Activated CD8-positive, alpha-beta memory T cell treated with anti-CD3 and anti-CD28 coated beads, Interleukin-2, amount 10 ng/mL, durations not matched to agents 7 days and 5 days (primary cell): Measurements from ENCODE around the gene RMI2. TPM values are rescaled to one million over a fixed set of nuclear protein-coding genes. Genes with fewer than 3 reads are reported as not detected.
"Not testable (repeated sequence)": the region's sequence is repeated elsewhere in the genome, so short reads cannot be mapped to it uniquely, and the experiment has no call there.

ENCODE experiments used
- ATAC-seq: fragments of 150-1000 bp; cut with Tn5 transposase; one replicate; pipeline ENCODE4 v1.10.0; 2021; ENCODE audit warnings: moderate library complexity
- CTCF ChIA-PET: fragments of 350-600 bp; sonication (Branson Sonifier 250); formaldehyde crosslinking; loops from one replicate; lab custom pipeline; 2021; ENCODE audit warnings: antibody characterized with exemption; lab: Charles Lee
- DNase-seq: peaks from one replicate; pipeline ENCODE4 v3.0.0-alpha.2; 2020
- H3K27ac Mint-ChIP-seq: one replicate; pipeline ENCODE4 v1.8.0; 2021; ENCODE audit warnings: mild to moderate bottlenecking, mixed read lengths
- H3K27me3 Mint-ChIP-seq: one replicate; pipeline ENCODE4 v1.8.0; 2021; ENCODE audit warnings: mixed read lengths
- H3K36me3 Mint-ChIP-seq: one replicate; pipeline ENCODE4 v1.8.0; 2021; ENCODE audit warnings: mild to moderate bottlenecking, mixed read lengths
- H3K4me1 Mint-ChIP-seq: one replicate; pipeline ENCODE4 v1.8.0; 2021; ENCODE audit warnings: mixed read lengths
- H3K4me3 Mint-ChIP-seq: one replicate; pipeline ENCODE4 v1.8.0; 2021; ENCODE audit warnings: mild to moderate bottlenecking, moderate library complexity, mixed read lengths
- H3K9me3 Mint-ChIP-seq: one replicate; pipeline ENCODE4 v1.8.0; 2022; ENCODE audit warnings: low read depth, mixed read lengths
- total RNA-seq, 2 experiments: library from RNA; stranded (reverse); gene quantifications; one replicate each; pipeline ENCODE4 v1.2.3, GENCODE V29; 2021

RMI2 gene
- total RNA-seq, 2 experiments from 2014 or later = 65.9 to 70.4 TPM

DNA sequence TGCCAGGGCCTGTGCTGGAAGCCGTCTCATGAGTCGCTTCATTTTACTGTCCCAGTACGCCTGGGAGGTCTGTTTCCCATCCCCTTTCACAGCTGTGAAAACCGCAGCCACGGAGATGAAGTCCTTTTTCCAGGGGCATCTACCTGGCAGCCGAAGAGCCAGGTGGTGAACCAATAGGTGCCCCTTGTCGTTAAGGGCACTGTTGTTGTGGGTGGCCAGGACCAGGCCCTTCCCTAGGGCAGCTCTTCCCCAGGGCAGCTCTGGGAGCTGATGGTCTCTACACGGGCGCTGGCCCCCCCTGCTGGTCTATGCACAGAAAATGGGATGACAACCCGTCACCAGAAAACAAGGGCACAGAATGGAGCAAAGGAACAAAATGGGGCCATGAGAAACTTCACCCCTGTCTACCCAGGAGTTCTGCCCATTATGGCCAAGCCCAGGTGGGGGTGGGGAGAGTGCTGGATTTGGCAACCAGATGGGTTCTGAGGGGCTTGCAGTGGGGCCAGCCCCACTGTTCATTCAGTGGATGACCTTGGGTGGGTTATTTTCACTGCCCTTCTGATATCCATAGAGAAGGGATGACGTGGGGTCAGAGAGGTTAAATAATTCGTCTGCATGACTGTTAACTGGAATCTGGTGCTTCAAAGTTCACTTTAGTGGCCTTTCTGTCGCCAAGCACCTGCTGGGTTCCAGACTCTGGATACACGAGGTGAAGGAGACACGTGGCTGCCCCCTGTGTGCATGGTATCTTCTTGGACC lies 11.5 kb downstream of the RMI2 start:
- CTCF ChIA-PET = interaction anchor here (0.6 to 3.9 kb wide), 27 partner anchors 10 to 415 kb away, joined by 3 to 49 read pairs (median 4); partner anchors contain the start of genes DEXI and SOCS1
- Mint-ChIP-seq H3K36me3 (peaks cover 22% of the 10 kb centered on the region), H3K4me1 (peaks cover 69% of the 10 kb centered on the region), H3K9me3 (no peaks in the 10 kb centered on the region), H3K27me3 (peaks cover 46% of the 10 kb centered on the region), H3K27ac (no peak overlapping the region), H3K4me3 (no peak overlapping the region)
- no peak for ATAC-seq
- peak; percentile 70 for DNase-seq

DNA sequence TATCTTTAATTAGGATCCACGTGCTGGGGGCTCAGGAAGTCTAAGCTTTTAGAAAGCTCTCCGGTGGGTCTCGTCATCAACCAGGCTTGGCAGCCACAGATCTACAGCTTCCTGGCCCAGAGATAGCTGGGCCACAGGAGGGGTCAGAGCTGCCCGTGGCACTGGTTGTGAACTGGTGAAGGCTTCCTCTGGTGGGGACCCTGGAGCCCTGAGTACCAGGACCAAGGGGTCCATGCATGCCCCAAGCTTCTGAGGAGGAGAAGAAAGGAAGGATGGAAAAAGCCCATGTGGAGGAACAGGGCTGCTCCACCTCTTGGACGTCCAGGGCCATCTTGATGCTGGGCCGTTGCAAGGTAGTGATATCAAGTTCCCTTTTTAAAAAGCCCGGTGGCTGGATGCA lies 13.3 kb downstream of the RMI2 start:
- H3K4me1 Mint-ChIP-seq = peaks cover 77% of the 10 kb centered on the region
- no peak overlapping the region for H3K4me3 Mint-ChIP-seq
- H3K9me3 Mint-ChIP-seq = no peaks in the 10 kb centered on the region
- DNase-seq = no peak
- peaks cover 9% of the 10 kb centered on the region for H3K36me3 Mint-ChIP-seq
- peaks cover 49% of the 10 kb centered on the region for H3K27me3 Mint-ChIP-seq
- ATAC-seq = no peak
- no peak overlapping the region for H3K27ac Mint-ChIP-seq
- CTCF ChIA-PET = interaction anchor here (1.0 to 3.9 kb wide), 7 partner anchors 13 to 404 kb away, joined by 3 to 49 read pairs (median 13); partner anchors contain the start of gene SOCS1

DNA sequence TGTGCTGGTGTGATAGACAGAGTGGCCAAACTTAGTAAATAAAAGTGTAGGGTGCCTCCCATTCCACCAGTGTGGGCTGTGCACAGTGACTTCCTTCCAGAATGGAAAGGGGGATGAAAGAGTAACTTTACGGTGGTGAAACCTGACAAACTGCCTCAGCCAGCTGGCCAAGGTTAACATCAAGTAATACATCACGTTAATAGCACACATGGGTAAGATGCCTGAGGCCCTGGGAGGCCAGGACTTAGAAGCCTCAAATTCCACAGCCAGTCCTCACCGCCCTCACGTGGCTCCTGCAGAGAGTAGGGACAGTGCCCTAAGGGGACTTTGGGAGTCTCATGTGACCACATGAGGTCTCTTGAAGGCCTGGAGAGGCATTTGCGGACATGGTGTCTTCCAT lies 14.1 kb downstream of the RMI2 start:
- H3K4me1 Mint-ChIP-seq = peaks cover 71% of the 10 kb centered on the region

DNA sequence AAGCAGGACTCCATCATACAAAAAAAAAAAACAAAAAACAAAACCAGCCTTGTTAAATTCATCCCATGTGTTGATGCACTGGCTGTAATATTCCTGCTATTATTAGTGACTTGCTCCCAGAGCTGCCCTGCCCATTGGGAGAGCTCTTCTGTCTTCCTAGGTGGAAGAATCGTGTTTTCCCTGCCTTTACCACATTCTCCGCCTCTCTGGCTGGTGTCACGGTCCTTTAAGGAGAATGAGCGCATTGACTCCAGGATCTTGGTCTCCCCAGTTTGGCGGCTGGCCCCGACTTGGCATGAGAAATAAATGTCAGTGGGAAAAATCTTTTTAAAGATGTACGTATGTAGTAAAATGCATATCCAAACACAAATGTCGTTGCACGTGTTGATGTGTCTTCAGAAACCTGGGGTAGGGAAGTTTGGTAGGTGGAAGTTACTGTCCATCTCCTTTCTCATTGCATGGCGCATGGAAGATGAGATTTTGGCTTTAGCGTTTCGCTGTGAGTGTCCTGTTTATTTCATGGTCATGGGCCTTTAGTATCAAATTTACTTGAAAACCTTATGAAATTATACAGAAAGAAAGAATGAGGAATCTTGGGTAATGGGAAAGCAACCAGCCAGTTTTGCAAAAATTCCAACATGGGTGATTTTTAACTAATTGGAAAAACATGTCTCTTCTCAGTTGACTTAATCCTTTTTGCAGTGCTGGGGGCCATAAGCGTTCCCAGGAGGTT lies 15.5 kb downstream of the RMI2 start:
- Mint-ChIP-seq H3K27ac (no peak overlapping the region), H3K4me1 (peaks cover 58% of the 10 kb centered on the region), H3K27me3 (peaks cover 58% of the 10 kb centered on the region), H3K36me3 (peaks cover 3% of the 10 kb centered on the region), H3K9me3 (no peaks in the 10 kb centered on the region), H3K4me3 (no peak overlapping the region)
- CTCF ChIA-PET = interaction anchor here (1.1 to 3.7 kb wide), 2 partner anchors 11 to 395 kb away, joined by 3 to 34 read pairs; no protein-coding TSS in a partner anchor
- ATAC-seq = no peak
- no peak for DNase-seq

More for the DNA sequence above, 14.1 kb downstream of the RMI2 start:
- peaks cover 4% of the 10 kb centered on the region for H3K36me3 Mint-ChIP-seq
- ATAC-seq (no peak), DNase-seq (no peak)
- no peaks in the 10 kb centered on the region for H3K9me3 Mint-ChIP-seq
- H3K4me3 Mint-ChIP-seq = no peak overlapping the region
- CTCF ChIA-PET = interaction anchor here (1.4 to 3.9 kb wide), 4 partner anchors 12 to 394 kb away, joined by 6 to 49 read pairs (median 24); partner anchors contain the start of gene SOCS1
- peaks cover 51% of the 10 kb centered on the region for H3K27me3 Mint-ChIP-seq
- H3K27ac Mint-ChIP-seq = no peak overlapping the region

DNA sequence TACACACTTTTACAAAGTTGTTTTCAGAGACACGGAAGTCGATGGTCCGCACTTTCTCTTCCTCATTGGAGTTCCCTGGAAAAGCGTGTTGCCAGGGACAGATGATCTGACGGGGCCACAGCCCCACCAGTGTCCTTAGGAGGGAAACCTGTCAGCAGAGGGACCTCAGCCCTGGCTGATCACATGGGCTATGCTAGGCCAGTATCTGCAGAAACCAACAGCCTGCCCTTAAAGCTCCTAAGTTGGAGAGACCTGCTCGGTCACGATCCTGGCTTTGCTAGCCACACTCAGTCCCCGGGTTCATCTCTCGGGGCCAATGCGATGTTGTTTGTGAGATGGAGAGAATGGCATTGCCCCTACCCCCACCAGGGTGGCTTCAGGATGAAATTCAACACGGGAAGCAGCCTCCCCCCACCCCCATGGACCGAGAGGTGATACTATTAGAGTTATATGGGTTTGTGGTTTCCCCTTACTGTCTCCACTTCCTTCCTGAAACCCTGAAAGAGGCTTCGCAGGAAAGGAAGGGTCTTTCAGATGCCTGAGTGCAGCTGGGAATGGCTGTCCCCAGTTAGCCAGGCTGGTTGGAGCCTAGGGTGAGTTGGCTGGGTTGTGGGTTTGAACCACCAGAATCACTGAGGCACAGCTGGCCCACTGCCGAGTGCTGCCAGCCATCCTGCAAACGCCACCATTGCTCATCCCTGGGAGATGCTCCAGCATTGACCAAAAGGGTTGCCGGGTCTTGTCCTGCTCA lies 16.6 kb downstream of the RMI2 start:
- ATAC-seq (peak; percentile 73), DNase-seq (peak; percentile 76)
- Mint-ChIP-seq H3K27ac (peak overlapping the region; percentile 69), H3K4me3 (peak overlapping the region; percentile 55), H3K27me3 (peaks cover 61% of the 10 kb centered on the region), H3K4me1 (peaks cover 50% of the 10 kb centered on the region), H3K9me3 (no peaks in the 10 kb centered on the region), H3K36me3 (peaks cover 1% of the 10 kb centered on the region)
- CTCF ChIA-PET = interaction anchor here (0.7 to 1.3 kb wide), 4 partner anchors 10 to 398 kb away, joined by 3 read pairs; no protein-coding TSS in a partner anchor

DNA sequence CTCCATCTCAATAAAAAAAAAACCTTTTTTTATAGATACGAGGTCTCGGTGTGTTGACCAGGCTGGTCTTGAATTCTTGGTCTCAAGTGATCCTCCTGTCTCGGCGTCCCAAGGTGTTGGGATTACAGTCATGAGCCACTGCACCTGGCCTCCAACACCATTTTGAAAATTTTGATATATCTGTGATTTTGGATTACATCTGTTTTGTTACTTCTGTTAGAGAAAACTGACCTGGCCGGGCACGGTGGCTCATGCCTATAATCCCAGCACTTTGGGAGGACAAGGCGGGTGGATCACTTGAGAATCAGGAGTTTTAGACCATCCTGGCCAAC lies 18.6 kb downstream of the RMI2 start:
- Mint-ChIP-seq H3K4me3 (no peak overlapping the region), H3K9me3 (no peaks in the 10 kb centered on the region), H3K36me3 (peaks cover 1% of the 10 kb centered on the region), H3K27ac (no peak overlapping the region), H3K4me1 (peaks cover 40% of the 10 kb centered on the region), H3K27me3 (peaks cover 60% of the 10 kb centered on the region)
- ATAC-seq = no peak
- DNase-seq = no peak
- CTCF ChIA-PET = interaction anchor here (0.9 to 1.3 kb wide), 2 partner anchors 8 to 105 kb away, joined by 3 read pairs; no protein-coding TSS in a partner anchor

DNA sequence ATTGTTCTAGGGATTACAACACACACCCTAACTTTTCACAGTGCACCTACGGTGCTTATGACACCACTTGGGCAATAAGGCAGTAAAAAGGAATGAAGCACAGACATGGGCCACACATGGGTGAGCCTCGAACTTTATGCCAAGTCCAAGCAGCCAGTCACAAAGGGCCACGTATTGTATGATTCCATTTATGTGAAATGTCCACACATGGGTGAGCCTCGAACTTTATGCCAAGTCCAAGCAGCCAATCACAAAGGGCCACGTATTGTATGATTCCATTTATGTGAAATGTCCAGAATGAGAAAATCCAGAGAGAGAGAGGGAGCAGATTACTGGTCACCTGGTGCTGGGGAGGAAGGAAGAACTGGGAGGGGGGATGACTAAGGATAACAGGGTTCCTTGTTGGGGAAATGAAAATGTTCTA lies 22.2 kb downstream of the RMI2 start:
- CTCF ChIA-PET = interaction anchor here (0.7 kb wide), 1 partner anchor 21 kb away, joined by 3 read pairs; no protein-coding TSS in a partner anchor

DNA sequence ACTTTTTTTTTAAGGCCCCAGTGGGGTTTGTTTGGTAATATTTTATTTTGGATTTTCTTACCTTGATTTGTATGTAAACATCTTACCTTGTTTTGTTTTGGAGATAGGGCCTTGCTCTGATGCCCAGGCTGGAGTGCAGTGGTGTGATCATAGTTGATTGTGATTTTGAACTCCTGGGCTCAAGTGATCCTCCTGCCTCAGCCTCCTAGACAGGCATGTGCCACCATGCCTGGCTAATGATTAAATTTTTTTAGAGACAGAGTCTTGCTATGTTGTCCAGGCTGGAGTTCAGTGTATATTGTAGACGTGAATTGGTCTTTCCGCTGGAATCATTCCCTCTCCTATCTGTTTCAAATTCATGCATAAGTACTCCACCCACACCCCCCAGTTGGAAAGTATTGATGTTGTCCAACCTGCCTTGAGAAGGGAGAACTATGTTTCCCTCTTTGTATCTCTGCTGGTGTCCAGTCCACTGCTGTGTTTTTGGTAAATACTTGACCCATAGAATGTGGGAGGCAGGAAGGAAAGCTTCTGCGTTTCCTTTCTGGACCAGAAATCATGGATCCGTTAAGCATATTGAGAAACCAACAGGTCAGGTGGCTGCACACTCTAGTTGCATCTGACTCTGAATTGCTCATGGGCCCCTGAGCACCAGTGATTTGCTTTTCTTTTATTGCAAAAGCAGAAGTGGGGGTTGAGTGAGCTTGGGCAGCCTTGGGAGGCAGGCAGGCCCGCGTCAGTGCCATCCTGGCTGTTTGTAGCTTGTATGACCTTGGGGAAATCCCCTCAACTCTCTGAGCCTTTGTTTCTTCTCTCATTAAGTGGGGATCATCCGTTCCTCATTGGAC lies 25.0 kb downstream of the RMI2 start:
- no peak overlapping the region for H3K4me3 Mint-ChIP-seq
- H3K9me3 Mint-ChIP-seq = no peaks in the 10 kb centered on the region
- DNase-seq (no peak), ATAC-seq (no peak)
- CTCF ChIA-PET = interaction anchor here (0.7 to 3.9 kb wide), 8 partner anchors 9 to 416 kb away, joined by 3 to 28 read pairs (median 4); partner anchors contain the start of gene TNP2
- H3K27ac Mint-ChIP-seq = no peak overlapping the region
- peaks cover 21% of the 10 kb centered on the region for H3K27me3 Mint-ChIP-seq
- H3K4me1 Mint-ChIP-seq = peaks cover 6% of the 10 kb centered on the region
- no peaks in the 10 kb centered on the region for H3K36me3 Mint-ChIP-seq

More for the DNA sequence above, 22.2 kb downstream of the RMI2 start:
- Mint-ChIP-seq H3K4me1 (peaks cover 19% of the 10 kb centered on the region), H3K27me3 (peaks cover 35% of the 10 kb centered on the region), H3K9me3 (no peaks in the 10 kb centered on the region), H3K27ac (no peak overlapping the region), H3K36me3 (peaks cover 1% of the 10 kb centered on the region), H3K4me3 (no peak overlapping the region)
- ATAC-seq (no peak), DNase-seq (no peak)

DNA sequence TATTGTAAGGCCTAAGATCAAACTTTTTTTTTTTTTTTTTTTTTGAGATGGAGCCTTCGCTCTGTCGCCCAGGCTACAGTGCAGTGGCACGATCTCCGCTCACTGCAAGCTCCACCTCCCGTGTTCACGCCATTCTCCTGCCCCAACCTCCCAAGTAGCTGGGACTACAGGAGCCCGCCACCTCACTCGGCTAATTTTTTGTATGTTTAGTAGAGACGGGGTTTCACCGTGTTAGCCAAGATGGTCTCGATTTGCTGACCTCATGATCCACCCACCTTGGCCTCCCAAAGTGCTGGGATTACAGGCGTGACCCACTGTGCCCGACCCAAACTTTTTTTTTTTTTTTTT lies 25.6 kb downstream of the RMI2 start:
- not testable (repeated sequence) for DNase-seq, ATAC-seq, H3K4me1 Mint-ChIP-seq, H3K27ac Mint-ChIP-seq, H3K36me3 Mint-ChIP-seq, H3K9me3 Mint-ChIP-seq, H3K4me3 Mint-ChIP-seq
- CTCF ChIA-PET = interaction anchor here (0.7 to 3.9 kb wide), 10 partner anchors 9 to 407 kb away, joined by 3 to 28 read pairs (median 4); partner anchors contain the start of gene TNP2
- H3K27me3 Mint-ChIP-seq = peaks cover 20% of the 10 kb centered on the region

DNA sequence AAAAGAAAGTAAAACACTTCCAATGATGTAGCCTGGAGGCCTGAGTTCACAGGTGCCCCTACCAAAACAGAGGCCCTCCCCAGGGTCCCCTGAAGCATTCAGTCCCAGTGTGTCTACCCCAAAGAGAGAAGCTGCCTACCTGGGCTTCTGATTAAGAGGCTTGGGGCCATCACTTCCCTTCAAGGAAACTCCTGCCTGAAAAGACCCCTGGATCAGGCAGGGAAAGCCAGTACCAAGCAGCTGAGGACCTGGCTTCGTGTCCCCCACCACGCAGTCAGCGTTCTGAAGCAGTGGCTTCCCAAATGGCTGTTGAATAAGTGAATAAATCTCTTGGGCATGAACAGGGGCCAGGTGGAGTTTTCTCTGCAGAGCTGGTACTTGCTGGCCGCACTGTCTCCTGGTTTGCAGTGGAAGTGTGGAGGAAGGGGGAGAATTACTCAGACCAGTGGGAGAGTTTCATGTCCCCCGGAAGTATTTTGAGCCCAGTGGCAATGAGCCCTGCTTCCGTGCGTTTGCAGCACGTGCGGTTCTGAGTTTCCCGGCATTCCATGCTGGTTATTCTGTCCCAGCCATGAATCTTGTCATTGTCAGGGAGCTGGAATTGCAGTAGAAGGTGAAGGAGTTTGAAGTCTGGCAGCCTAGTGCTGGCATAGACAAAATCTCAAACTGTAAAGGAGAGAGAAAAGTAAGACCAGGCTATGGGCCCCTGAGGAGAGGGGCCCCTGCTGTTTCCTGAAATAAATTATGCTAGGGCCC lies 27.0 kb downstream of the RMI2 start:
- DNase-seq (no peak), ATAC-seq (no peak)
- H3K9me3 Mint-ChIP-seq = no peaks in the 10 kb centered on the region
- peaks cover 13% of the 10 kb centered on the region for H3K27me3 Mint-ChIP-seq
- H3K36me3 Mint-ChIP-seq = no peaks in the 10 kb centered on the region
- CTCF ChIA-PET = interaction anchor here (0.6 to 3.9 kb wide), 44 partner anchors 9 to 423 kb away, joined by 3 to 28 read pairs (median 4); partner anchors contain the start of gene SOCS1
- no peak overlapping the region for H3K27ac Mint-ChIP-seq
- H3K4me1 Mint-ChIP-seq = peaks cover 5% of the 10 kb centered on the region
- no peak overlapping the region for H3K4me3 Mint-ChIP-seq

DNA sequence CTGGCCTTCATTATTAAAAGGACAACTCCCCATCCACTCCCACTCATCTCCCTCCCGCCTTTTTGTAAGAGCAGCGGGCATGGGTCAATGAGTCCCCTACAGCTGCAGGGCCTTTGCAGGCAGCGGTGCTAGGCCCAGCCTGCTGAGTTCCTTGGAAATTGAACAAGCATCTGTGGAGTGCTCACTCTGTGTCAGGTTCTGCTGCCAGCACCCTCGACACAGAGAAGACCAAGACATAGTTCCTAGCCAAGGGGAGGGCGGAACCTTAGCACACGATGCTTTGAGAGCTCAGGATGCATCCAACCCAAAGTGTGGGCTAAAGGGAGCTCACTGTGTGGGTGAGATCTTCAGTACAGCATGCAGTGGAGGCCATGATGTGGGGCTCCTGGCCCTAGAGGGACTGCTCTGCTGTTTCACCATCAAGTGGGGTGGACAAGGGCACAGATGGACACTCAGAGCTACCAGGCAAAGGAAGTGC lies 27.6 kb downstream of the RMI2 start:
- Mint-ChIP-seq H3K9me3 (no peaks in the 10 kb centered on the region), H3K4me1 (peaks cover 5% of the 10 kb centered on the region), H3K4me3 (no peak overlapping the region), H3K27me3 (peaks cover 7% of the 10 kb centered on the region), H3K36me3 (no peaks in the 10 kb centered on the region), H3K27ac (peak overlapping the region; percentile 17)
- DNase-seq = no peak
- CTCF ChIA-PET = interaction anchor here (1.0 to 3.9 kb wide), 13 partner anchors 19 to 419 kb away, joined by 3 to 28 read pairs (median 4); partner anchors contain the start of gene SOCS1
- ATAC-seq = no peak
